Measurements from ENCODE around the gene GNB1L.
A peak's percentile ranks its signal among the peaks of the same experiment; 100 is the strongest.

The GNB1L gene

DNA sequence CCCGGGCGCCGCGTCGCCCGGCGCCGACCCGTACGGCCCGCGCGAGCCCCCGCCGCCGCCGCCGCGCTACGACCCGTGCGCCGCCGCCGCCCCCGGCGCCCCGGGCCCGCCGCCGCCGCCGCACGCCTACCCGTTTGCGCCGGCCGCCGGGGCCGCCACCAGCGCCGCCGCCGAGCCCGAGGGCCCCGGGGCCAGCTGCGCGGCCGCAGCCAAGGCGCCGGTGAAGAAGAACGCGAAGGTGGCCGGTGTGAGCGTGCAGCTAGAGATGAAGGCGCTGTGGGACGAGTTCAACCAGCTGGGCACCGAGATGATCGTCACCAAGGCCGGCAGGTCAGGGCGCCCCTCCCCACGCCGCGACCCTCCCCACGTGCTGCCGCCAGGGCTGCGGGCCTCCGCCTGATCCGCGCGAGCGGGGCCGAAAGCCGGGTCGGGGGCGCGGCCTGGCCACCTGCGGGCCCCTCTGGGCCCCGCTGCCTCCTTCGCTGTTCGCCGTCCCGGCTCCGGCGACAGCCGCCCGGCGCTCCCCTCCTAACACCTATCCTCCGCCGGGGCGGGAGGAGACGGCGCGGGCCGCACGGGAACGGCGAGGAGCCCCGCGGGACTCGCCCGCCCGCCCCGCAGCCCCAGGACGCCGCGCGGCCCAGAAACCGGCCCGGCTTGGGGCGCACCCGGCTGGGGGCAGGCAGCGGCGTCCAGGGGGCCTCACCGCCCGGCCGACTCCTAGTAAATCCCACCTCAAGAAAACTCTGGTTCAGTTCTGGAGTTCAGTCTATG is 93.5 kb downstream of the GNB1L start:
- Histone ChIP-seq H3K4me1 (ENCODE audit: control insufficient read depth, insufficient read depth, low read length) (peaks cover 17% of the 10 kb centered on the region), H3K36me3 (ENCODE audit: control insufficient read depth in 2 of 2, insufficient read depth in 2 of 2, low read length in 2 of 2) (no peaks in the 10 kb centered on the region), H3K27ac (ENCODE audit: low read length) (no peak overlapping the region), H3K9ac (ENCODE audit: low read length in 2 of 2) (no peak overlapping the region), H3K9me3 (ENCODE audit: control insufficient read depth in 2 of 2, low read length in 2 of 2) (no peaks in the 10 kb centered on the region), H3K4me3 (ENCODE audit: low read length in 2 of 2) (peak overlapping the region in 1 of 2 donors; percentile 15), H3K27me3 (ENCODE audit: control insufficient read depth in 1 of 2, insufficient read depth in 2 of 2, low read length in 2 of 2) (peaks cover 54 to 85% of the 10 kb centered on the region in 2 donors)

DNA sequence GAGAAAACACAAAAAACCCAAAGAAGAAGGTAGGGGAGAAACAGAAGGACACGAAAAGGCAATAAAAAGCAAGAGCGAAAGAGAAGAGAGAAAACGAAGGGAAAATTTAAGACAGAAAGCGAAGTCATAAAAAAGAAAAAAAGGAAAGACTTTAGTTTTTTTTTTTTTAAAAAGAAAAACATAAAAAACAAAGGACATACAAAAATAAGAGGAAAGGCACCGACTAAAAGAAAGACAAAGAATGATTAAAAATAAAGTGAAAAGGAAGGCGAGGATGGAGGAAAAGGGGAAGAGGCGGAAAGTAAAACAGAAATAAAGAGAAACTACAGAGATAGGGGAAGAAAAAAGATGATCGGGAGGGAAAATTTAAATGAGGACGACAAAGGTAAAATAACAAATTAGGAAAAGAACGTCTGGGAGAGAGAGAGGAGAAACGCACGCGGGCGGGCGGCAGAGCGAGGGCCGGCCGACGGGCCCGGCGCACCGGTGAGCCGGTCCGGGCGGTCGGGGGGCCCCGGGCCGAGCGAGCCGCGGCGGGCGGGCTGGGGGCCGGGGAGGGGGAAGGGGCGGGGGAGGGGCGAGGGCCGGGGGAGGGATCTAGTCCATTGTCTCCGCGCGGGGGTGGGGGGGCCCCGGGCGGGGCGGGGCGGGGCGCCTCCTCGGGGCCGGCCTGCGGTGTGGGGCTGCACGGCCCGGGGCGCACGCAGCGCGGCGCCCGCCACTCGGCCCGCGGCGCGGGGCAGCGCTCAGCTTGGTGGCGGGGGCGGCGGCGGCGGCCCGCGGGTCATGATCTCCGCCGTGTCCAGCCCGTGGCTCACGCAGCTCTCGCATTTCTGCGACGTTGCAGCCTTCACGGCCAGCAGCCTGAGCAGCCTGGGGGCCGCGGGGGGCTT is 94.4 kb downstream of the GNB1L start, which contains the start of gene TBX1:
TBX1 (plus strand) TSS at position 721 of the 893 bp plus-strand sequence; CDS start at position 787, 66 bp downstream.
- Histone ChIP-seq H3K4me1 (ENCODE audit: control insufficient read depth, insufficient read depth, low read length) (peaks cover 25% of the 10 kb centered on the region), H3K27ac (ENCODE audit: low read length) (no peak within 1 kb of the TSS), H3K27me3 (ENCODE audit: control insufficient read depth in 1 of 2, insufficient read depth in 2 of 2, low read length in 2 of 2) (peaks cover 55 to 87% of the 10 kb centered on the region in 2 donors), H3K36me3 (ENCODE audit: control insufficient read depth in 2 of 2, insufficient read depth in 2 of 2, low read length in 2 of 2) (no peaks in the 10 kb centered on the region), H3K9me3 (ENCODE audit: control insufficient read depth in 2 of 2, low read length in 2 of 2) (no peaks in the 10 kb centered on the region), H3K4me3 (ENCODE audit: low read length in 2 of 2) (peak within 1 kb of the TSS in 1 of 2 donors; percentile 15), H3K9ac (ENCODE audit: low read length in 2 of 2) (no peak within 1 kb of the TSS)

DNA sequence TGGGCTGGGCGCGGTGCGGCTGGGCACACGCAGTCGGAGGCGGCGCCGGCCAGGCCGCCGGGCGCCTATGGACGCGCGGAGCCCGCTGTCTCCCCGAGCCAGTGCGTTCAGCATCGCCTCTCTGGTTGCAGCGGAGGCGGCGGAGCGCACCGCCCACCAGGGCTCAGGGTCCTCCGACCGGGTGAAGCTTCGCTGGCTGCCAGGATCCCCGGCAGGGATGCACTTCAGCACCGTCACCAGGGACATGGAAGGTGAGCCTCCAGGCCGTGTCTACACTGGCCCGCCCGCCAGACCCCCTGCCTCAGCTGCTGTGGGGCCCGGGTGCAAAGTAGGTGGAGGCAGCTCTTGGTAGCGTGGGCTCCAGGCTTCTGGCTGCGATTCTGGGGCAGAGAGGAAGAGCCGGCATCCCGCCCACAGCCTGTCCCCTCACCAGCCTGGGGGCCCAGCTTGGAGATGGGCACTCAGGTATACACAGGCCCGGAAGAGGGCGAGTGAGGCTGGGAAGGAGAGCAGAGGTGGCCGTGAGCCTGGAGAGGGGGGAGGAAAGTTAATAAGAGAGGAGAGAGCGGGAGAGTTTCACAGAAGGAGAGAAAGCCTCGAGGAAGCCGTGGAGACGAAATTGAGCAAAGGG is 95.1 kb downstream of the GNB1L start:
- no peaks in the 10 kb centered on the region for H3K9me3 ChIP-seq (ENCODE audit: control insufficient read depth in 2 of 2, low read length in 2 of 2)
- no peak overlapping the region for H3K4me3 ChIP-seq (ENCODE audit: low read length in 2 of 2)
- H3K27ac ChIP-seq (ENCODE audit: low read length): no peak overlapping the region
- peaks cover 26% of the 10 kb centered on the region for H3K4me1 ChIP-seq (ENCODE audit: control insufficient read depth, insufficient read depth, low read length)
- H3K9ac ChIP-seq (ENCODE audit: low read length in 2 of 2): no peak overlapping the region
- no peaks in the 10 kb centered on the region for H3K36me3 ChIP-seq (ENCODE audit: control insufficient read depth in 2 of 2, insufficient read depth in 2 of 2, low read length in 2 of 2)
- peaks cover 53 to 87% of the 10 kb centered on the region in 2 donors for H3K27me3 ChIP-seq (ENCODE audit: control insufficient read depth in 1 of 2, insufficient read depth in 2 of 2, low read length in 2 of 2)

DNA sequence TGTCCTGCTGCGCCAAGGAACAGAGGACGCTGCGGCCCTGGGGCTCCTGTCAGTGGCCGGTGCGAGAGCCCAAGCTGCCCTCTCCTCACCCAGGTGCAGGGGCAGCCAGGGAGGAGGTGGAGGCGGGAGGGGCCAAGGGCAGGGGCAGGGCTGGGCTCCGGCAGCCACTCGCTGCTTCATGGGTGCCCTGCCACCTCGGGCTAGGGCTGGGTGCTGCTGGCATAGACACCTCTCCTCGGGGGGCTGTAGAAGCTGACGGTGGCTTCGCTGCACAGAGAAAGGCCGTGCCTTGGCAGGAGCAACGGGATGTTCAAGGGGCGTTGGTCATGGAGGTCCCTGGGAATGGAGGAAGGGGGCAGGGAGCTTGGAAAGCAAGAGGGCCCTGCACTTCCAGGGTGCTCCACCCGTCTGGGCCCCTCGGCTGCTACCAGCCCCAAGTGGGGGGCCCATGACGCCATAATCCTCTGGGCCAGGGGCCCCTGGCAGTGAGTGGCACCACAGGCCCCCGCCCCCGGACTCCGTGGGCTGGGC is 95.7 kb downstream of the GNB1L start:
- no peak overlapping the region for H3K9ac ChIP-seq (ENCODE audit: low read length in 2 of 2)
- no peak overlapping the region for H3K27ac ChIP-seq (ENCODE audit: low read length)
- H3K9me3 ChIP-seq (ENCODE audit: control insufficient read depth in 2 of 2, low read length in 2 of 2): no peaks in the 10 kb centered on the region
- peaks cover 56 to 87% of the 10 kb centered on the region in 2 donors for H3K27me3 ChIP-seq (ENCODE audit: control insufficient read depth in 1 of 2, insufficient read depth in 2 of 2, low read length in 2 of 2)
- peaks cover 26% of the 10 kb centered on the region for H3K4me1 ChIP-seq (ENCODE audit: control insufficient read depth, insufficient read depth, low read length)
- no peak overlapping the region for H3K4me3 ChIP-seq (ENCODE audit: low read length in 2 of 2)
- no peaks in the 10 kb centered on the region for H3K36me3 ChIP-seq (ENCODE audit: control insufficient read depth in 2 of 2, insufficient read depth in 2 of 2, low read length in 2 of 2)

DNA sequence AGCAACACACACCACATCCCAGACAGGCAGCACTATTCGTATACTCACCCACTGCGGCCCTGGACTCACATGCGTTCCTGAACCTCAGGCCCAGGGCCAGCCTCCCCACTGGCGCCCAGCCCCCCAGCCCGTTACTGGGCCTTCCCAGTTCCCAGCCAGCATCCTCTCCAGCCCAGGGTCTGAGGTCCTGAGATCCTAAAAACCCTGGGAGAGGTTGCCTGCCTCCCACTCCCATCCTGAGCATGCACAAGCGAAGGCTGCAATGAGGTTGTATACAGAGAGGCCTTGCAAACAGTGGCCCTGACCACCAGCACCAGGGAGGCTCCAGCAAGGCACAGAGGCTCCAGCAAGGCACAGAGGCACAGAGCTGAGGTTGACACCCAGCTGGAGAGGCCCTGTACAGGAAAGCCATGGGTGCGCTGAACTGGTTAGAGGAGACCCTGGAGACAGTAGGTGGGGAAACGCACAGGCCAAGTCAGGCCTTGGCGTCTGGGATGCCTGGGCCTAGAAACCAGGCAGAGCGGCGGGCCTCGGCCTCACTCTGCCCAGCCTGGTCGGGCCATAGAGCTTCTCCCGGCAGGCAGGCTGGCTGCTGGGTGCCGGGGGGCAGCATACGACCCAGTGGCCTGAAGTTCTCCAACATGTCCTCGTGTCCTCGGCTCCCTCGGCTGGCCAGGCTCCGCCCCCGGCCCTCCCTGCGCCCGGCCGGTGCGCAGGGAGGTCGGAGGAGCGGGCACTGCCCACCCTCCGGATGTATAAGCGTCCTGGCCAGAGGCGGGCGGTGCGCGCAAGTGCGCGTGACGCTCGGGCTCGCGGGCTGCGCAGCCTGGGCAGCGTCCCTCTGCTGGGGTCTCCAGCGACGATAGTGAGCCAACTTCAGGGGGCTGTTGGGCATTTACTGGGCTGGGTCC is 96.4 kb downstream of the GNB1L start:
- Histone ChIP-seq H3K27me3 (ENCODE audit: control insufficient read depth in 1 of 2, insufficient read depth in 2 of 2, low read length in 2 of 2) (peaks cover 56 to 87% of the 10 kb centered on the region in 2 donors), H3K27ac (ENCODE audit: low read length) (no peak overlapping the region), H3K4me1 (ENCODE audit: control insufficient read depth, insufficient read depth, low read length) (peaks cover 26% of the 10 kb centered on the region), H3K4me3 (ENCODE audit: low read length in 2 of 2) (no peak overlapping the region), H3K9ac (ENCODE audit: low read length in 2 of 2) (no peak overlapping the region), H3K9me3 (ENCODE audit: control insufficient read depth in 2 of 2, low read length in 2 of 2) (no peaks in the 10 kb centered on the region), H3K36me3 (ENCODE audit: control insufficient read depth in 2 of 2, insufficient read depth in 2 of 2, low read length in 2 of 2) (no peaks in the 10 kb centered on the region)

DNA sequence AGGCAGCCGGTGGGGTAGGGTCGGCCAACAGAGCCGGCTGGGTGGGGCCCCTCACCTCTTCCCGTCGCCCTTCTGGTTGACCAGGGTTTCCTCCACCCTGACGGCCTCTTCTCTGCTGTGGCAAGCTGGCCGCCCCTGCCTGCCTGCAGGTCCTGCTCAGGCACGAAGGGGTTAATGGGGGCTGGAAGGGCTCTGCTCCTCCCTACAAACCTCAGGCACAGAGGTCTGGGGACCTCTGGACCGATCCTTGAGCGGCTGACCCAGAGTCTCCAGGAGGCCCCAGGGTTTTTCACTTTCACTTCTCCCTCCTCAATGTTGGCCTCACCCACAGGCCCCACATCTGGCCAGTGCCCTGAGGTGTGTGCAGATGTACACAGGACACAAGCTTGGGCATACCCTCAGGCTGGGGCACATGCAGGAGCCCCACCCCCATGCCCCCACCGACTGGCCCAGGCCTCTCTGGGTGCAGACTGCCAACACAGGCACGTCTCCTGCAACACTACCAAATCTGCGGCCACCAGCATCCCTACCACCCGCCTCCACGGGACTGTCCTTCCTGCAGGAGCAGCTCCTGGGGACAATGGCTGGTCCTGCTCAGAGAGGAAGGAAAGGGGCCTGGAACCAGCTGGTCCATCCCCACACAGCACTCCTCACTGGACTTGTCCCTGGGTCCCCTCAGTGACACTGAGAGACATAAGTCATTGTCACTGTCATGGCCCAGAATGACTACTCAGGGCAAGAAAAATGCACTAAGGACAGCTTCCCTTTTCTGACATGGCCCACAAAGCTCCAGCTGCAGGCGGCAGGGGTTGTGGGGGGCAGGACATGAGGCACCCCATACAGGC is 97.3 kb downstream of the GNB1L start:
- H3K4me1 ChIP-seq (ENCODE audit: control insufficient read depth, insufficient read depth, low read length): peaks cover 26% of the 10 kb centered on the region
- H3K4me3 ChIP-seq (ENCODE audit: low read length in 2 of 2): peak overlapping the region in 1 of 2 donors; percentile 35

DNA sequence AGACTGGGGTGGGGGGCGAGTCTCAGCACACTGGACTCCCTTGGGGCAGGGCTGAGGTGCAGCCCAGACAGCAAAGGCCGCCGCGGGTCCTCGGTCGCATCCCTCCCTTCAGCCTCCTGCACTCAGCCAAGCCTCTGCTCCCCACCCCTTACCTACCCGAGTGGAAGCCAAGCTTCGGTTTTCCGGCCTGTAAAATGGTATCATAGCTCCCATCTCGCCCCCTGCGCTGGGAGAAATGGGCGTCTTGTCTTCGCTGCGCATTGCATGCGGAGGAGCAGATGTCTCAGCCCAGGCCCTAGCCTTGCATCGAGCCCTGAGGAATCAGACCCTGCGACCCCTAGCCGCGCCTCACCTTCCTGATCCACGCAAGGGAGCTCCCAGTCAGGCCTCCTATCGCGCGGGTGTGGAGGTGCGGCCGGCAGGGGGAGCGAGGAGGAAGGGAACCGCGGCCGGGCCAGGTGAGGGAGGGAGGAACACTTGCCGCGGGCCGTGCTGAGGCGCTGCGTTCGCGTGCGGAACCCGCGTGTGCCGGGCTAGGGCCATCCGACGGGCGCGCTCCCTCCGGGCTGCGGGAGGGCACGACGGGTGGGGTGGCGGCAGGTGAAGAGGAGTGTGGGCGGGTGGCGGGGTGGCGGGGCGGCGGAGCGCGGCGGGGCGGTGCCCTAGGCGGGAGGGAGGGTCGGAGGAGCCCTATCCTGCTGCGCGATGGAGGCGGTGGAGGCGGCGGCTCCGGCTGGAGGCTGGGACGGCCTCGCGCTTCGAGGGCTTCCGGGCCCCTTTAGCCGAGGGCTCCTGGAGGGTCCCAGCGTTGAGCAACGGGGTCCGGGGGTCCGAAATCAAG is 98.2 kb downstream of the GNB1L start:
- peak overlapping the region in 1 of 2 donors; percentile 29 for H3K4me3 ChIP-seq (ENCODE audit: low read length in 2 of 2)
- no peaks in the 10 kb centered on the region for H3K36me3 ChIP-seq (ENCODE audit: control insufficient read depth in 2 of 2, insufficient read depth in 2 of 2, low read length in 2 of 2)
- H3K27ac ChIP-seq (ENCODE audit: low read length): no peak overlapping the region
- H3K9me3 ChIP-seq (ENCODE audit: control insufficient read depth in 2 of 2, low read length in 2 of 2): no peaks in the 10 kb centered on the region
- peaks cover 46 to 83% of the 10 kb centered on the region in 2 donors for H3K27me3 ChIP-seq (ENCODE audit: control insufficient read depth in 1 of 2, insufficient read depth in 2 of 2, low read length in 2 of 2)
- H3K9ac ChIP-seq (ENCODE audit: low read length in 2 of 2): no peak overlapping the region
- H3K4me1 ChIP-seq (ENCODE audit: control insufficient read depth, insufficient read depth, low read length): peaks cover 26% of the 10 kb centered on the region

More for the DNA sequence above, 97.3 kb downstream of the GNB1L start:
- Histone ChIP-seq H3K9ac (ENCODE audit: low read length in 2 of 2) (no peak overlapping the region), H3K27me3 (ENCODE audit: control insufficient read depth in 1 of 2, insufficient read depth in 2 of 2, low read length in 2 of 2) (peaks cover 54 to 84% of the 10 kb centered on the region in 2 donors), H3K9me3 (ENCODE audit: control insufficient read depth in 2 of 2, low read length in 2 of 2) (no peaks in the 10 kb centered on the region), H3K36me3 (ENCODE audit: control insufficient read depth in 2 of 2, insufficient read depth in 2 of 2, low read length in 2 of 2) (no peaks in the 10 kb centered on the region), H3K27ac (ENCODE audit: low read length) (no peak overlapping the region)

DNA sequence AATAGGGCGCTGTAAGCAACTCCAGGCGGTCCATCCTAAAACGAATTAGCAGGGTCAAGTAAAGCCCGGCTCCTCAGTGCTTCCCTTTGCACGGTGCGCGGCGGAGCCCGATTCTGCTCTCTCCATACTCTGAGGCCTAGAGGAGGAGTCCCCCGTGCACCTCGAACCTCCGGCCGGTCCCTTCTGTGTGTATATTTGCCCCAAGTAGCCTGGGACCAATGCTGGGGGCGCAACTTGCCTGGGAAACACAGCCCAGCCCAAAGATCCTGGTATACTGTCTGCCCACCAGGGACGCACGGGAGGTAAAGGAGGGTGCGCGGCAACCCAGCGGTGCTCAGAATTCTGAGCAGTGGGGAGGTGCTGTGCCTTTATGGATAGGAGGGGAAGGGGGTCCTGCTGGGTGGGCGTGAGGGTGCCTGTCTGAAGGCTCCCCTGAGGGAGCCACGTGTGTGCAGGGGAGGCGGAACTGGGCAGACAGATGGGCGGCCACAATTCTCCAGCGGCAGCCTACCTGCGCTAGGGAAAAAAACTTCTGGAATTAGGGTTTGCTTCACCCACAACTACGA is 98.9 kb downstream of the GNB1L start:
- Histone ChIP-seq H3K27ac (ENCODE audit: low read length) (no peak overlapping the region), H3K27me3 (ENCODE audit: control insufficient read depth in 1 of 2, insufficient read depth in 2 of 2, low read length in 2 of 2) (peaks cover 46 to 79% of the 10 kb centered on the region in 2 donors), H3K36me3 (ENCODE audit: control insufficient read depth in 2 of 2, insufficient read depth in 2 of 2, low read length in 2 of 2) (no peaks in the 10 kb centered on the region), H3K4me3 (ENCODE audit: low read length in 2 of 2) (no peak overlapping the region), H3K9me3 (ENCODE audit: control insufficient read depth in 2 of 2, low read length in 2 of 2) (no peaks in the 10 kb centered on the region), H3K4me1 (ENCODE audit: control insufficient read depth, insufficient read depth, low read length) (peaks cover 23% of the 10 kb centered on the region), H3K9ac (ENCODE audit: low read length in 2 of 2) (no peak overlapping the region)

Measured in stomach smooth muscle (tissue), 2 donors.